Non-pigmented ciliary epithelial cell (primary cell): ENCODE measurements around the gene TMEM208.

Experiments
- DNase-seq: peaks from one replicate; pipeline ENCODE4 v3.0.0-alpha.2; 2010; ENCODE audit warnings: low read depth

The TMEM208 gene

DNA sequence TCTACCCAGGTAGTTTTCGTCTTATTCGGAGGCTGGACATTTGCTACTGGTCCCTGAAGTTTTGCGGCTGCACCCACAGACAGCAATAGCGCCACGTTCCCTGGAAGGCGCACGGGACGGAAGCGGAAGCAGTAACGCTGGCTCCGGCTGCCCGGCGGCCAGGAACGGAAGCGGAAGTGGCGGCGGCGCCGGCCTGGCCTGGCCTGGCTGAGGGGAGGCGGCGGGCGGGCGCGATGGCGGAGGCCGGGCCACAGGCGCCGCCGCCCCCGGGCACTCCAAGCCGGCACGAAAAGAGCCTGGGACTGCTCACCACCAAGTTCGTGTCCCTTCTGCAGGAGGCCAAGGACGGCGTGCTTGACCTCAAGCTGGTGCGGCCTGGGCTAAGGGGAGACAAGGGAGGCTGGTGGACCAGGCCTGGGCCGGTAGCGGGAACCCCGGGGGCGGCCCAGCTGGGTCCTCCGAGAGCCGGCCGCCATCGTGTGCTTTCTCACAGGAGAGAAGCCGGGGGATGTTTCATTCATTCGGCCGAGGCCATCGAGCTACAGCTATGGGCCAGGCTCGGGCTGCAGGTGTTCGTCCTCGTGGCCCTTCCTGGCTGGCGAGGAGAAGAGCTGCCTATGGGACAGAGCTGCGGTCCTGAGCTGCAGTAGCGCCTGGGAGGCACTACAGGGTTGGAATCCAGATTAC, 34.8 kb upstream of the TMEM208 start, which contains the start of gene E2F4:
Gene E2F4, plus strand, starts transcription at position 161 of the 687 bp plus-strand sequence. Its CDS starts 73 bp downstream, at position 234.
- DNase-seq, result peak; percentile 65

DNA sequence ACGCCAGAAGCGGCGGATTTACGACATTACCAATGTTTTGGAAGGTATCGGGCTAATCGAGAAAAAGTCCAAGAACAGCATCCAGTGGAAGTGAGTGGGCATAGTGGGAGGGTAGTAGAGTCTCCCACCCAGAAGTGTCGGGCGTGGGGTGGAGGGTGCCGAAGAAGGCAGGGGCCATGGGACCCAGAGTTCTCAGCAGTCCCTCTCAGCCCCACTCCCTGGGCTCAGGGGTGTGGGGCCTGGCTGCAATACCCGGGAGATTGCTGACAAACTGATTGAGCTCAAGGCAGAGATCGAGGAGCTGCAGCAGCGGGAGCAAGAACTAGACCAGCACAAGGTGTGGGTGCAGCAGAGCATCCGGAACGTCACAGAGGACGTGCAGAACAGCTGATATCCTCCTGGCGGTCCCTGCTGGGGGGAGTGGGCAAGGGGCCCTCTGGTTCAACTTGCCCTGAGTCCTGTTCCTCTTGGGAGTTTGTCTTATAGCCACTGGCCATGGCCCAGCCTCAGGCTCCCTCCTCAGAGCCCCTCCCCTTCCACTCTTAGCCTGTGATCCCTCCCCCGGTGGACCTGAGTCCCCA, 34.1 kb upstream of the TMEM208 start:
- DNase-seq, result no peak

GRCh38 chr16:67193536-67193935, 33.4 kb upstream of the TMEM208 start:
- DNase-seq, result no peak

- no peak for DNase-seq
Observed at GRCh38 chr16:67194260-67194659, 32.7 kb upstream of the TMEM208 start.

- DNase-seq, result no peak
Observed at GRCh38 chr16:67195676-67196075, 31.3 kb upstream of the TMEM208 start.

- no peak for DNase-seq
Observed at GRCh38 chr16:67196881-67197280, 30.0 kb upstream of the TMEM208 start.

GRCh38 chr16:67197704-67198103, 29.2 kb upstream of the TMEM208 start:
- no peak for DNase-seq

DNA sequence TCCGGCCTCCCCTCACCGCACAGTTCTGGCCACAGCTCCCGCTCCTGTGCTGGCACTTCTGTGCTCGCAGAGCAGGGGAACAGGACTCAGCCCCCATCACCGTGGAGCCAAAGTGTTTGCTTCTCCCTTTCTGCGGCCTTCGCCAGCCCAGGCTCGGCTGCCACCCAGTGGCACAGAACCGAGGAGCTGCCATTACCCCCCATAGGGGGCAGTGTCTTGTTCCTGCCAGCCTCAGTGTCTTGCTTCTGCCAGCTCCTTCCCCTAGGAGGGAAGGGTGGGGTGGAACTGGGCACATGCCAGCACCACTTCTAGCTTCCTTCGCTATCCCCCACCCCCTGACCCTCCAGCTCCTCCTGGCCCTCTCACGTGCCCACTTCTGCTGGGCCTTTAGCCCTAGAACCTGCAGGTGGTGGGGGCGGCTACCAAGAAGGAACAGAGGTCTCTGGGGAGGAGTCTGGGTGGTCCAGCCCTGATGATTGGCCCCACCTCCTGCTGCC, 28.6 kb upstream of the TMEM208 start:
- DNase-seq, result no peak

DNA sequence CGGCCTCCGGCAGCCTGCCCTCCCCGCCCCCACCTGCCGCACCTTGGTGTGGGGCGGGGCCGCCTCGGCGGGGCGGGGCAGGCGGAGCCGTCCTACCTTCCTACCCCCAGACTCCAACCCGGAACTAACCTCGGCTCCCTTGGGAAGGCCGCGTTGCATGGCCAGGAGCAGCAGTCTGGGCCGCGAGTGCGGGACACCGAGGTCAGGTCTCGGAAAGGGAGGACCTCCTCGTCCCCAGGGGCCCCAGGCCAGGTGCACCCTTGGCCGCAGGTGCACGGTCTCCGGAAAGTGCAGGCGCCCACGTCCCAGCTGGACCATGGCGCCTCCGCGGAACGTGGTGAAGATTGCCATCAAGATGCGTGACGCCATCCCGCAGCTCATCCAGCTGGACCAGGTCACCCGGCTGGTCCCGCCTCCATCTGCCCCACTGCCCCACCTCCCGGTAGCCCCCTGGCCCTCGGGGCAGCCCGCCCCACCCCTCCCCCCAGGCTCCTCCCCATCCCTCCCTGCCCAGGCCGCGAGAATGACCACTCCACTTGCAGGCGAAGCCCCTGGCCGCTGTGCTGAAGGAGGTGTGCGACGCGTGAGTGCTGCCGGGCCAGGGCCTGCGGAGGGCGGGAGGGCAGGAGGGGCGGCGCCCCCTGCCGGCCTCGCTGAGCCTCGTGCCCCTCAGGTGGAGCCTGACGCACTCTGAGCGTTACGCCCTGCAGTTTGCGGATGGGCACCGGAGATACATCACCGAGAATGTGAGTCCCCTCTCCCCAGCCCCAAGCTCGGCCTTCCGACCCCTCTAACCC, 27.7 kb upstream of the TMEM208 start, which contains the start of gene ELMO3:
Gene ELMO3, plus strand, starts transcription at position 121 of the 797 bp plus-strand sequence. Its CDS starts 196 bp downstream, at position 317.
- DNase-seq, result no peak

- DNase-seq, result no peak
Observed at GRCh38 chr16:67199808-67200198, 27.1 kb upstream of the TMEM208 start.

DNA sequence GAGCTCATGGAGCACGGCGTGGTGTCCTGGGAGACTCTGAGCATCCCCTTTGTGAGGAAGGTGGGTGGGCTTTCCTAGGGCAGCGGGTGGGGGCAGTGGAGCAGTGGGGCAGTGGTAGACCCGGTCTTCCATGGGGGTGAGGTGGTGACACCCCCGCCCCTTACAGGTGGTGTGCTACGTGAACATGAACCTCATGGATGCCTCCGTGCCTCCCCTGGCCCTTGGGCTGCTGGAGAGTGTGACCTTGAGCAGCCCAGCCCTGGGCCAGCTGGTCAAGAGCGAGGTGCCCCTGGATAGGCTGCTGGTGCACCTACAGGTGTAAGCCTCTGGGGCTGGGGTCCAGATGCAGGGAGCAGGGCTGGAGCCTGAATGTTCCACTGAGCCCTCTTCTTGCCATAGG, 26.4 kb upstream of the TMEM208 start:
- no peak for DNase-seq

DNA sequence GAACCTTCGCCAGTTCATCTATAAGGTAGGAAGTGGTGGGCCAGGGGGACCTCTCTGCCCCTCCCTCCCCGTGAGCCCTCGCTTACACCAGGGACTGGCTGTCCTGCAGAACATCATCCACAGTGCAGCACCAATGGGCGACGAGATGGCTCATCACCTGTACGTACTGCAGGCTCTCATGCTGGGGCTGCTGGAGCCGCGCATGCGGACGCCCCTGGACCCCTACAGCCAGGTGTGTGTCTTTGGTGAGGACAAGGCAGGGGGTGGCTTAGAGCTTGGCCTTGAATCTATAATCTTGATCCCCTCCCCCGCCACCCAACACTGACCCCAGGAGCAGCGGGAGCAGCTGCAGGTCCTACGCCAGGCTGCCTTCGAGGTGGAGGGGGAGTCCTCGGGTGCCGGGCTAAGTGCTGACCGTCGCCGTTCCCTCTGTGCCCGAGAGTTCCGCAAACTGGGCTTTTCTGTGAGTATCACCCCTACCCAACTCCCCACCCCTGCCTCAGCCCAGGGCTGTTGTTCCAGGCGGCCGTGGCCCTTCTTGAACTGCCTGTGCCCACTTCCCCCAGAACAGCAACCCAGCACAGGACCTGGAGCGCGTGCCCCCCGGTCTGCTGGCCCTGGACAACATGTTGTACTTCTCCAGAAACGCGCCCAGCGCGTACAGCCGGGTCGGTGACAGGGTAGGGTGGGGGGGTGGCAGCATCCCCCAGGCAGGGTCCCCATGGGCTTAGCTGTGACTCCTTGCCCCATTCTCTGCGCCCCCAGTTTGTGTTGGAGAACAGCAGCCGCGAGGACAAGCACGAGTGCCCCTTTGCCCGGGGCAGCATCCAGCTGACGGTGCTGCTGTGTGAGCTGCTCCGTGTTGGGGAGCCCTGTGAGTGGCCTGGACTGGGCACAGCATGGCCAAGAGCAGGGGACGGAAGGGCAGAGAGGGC, 25.3 kb upstream of the TMEM208 start:
- DNase-seq, result no peak

DNA sequence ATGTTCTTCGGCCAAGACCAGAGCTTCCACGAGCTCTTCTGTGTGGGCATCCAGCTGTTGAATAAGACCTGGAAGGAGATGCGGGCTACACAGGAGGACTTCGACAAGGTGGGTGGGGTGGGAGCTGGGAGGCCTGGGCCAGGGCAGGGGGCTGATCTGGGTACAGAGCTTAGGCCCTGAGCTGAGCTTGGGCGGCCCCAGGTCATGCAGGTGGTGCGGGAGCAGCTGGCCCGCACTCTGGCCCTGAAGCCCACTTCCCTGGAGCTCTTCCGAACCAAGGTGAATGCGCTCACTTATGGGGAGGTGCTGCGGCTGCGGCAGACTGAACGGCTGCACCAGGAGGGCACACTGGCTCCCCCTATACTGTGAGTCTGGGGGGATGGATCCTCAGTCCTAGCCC, 24.5 kb upstream of the TMEM208 start:
- DNase-seq, result no peak

DNA sequence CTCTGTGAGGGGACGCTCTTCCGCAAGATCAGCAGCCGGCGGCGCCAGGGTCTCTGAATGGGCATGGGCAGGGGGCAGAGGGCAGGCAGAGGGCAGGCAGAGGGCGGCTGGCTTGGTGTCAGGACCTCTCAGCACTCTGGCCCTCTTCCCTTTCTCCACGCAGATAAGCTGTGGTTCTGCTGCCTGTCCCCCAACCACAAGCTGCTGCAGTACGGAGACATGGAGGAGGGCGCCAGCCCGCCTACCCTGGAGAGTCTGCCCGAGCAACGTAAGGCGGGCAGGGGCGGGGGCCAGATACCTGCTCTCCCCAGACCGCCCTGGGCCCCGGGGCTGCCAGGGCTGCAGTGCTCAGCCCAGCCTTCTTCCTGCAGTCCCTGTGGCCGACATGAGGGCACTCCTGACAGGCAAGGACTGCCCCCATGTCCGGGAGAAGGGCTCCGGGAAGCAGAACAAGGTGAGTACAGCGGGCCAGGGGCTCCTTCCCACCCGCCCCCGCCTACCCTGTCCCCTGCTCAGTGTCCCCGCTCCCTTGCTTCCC, 23.9 kb upstream of the TMEM208 start:
- no peak for DNase-seq

GRCh38 chr16:67204076-67204475, 22.9 kb upstream of the TMEM208 start:
- no peak for DNase-seq

- DNase-seq, result no peak
Observed at GRCh38 chr16:67206129-67206837, 20.6 kb upstream of the TMEM208 start.

DNA sequence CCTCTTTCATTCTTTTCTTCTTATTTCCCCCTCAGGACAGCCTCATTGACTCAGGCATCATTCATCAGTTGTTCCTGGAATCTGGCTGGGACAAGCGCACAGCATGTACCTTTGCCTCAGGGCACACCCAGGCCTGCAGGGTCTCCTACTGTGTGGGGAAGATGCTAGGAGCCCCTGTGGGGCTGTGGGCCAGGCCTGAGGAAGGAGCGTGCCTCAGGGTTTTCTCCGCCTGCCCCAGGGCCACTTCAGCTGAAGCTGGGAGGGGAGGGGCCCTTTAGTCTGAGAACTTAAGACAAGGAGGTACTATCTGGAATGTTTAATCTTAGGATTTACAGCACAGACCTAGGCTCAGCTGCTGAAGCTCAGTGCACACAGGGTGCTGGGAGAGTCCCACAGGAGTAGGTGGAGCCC, 20.1 kb upstream of the TMEM208 start:
- no peak for DNase-seq

GRCh38 chr16:67207249-67208091, 19.5 kb upstream of the TMEM208 start:
- no peak for DNase-seq

DNA sequence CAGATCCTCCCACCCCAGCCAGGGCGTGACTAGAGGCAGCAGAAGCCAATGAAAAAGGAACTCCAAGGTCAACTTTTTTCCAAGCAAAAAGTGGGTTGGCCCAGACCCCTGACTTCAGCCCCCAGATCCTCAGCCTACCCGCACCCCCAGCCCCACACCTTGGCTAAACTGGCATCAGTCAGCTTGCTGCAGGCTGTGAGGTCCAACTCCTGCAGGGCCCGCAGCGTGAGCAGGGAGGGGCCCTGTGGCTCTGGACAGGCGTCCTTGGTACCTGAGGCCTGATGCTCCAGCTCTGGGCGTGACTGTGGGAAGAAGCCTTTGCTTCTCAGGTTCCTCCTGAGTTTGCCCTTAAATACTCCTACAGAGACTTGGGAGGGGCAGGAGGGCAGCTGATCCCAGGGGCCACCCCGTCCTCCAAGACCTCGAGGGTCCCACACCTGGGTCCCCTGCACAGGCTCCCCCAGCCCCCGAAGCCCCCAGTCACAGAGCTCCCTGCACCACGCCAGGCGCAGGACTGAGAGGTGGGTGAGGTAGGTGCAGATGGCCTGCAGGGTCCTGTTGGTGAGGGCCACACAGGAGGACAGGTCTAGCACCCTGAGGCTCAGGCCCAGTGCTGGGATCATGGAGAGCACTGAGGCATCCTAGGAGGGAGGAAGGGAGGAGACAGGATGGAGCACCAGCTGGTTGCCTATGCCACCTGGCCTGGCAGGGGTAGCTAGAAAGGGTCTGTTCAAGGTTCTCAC, 18.6 kb upstream of the TMEM208 start:
- DNase-seq, result no peak
